ENCODE results near the gene AKAP4. TPM values are rescaled to one million over a fixed set of nuclear protein-coding genes. Genes with fewer than 3 reads are reported as not detected.

The AKAP4 gene
- total RNA-seq, 1 donor from 2014 or later: not detected

GRCh38 chrX:50198348-50198747, 2.5 kb downstream of the AKAP4 start:
- Histone ChIP-seq H3K9me3 (no peaks in the 10 kb centered on the region), H3K4me1 (no peaks in the 10 kb centered on the region), H3K27ac (no peak overlapping the region), H3K27me3 (ENCODE audit: low read depth) (no peaks in the 10 kb centered on the region), H3K4me3 (no peak overlapping the region), H3K36me3 (no peaks in the 10 kb centered on the region)
- intact Hi-C loops (cut with DNase I): no loop called here
- no peak for ATAC-seq
- TF ChIP-seq, protein P1, sequence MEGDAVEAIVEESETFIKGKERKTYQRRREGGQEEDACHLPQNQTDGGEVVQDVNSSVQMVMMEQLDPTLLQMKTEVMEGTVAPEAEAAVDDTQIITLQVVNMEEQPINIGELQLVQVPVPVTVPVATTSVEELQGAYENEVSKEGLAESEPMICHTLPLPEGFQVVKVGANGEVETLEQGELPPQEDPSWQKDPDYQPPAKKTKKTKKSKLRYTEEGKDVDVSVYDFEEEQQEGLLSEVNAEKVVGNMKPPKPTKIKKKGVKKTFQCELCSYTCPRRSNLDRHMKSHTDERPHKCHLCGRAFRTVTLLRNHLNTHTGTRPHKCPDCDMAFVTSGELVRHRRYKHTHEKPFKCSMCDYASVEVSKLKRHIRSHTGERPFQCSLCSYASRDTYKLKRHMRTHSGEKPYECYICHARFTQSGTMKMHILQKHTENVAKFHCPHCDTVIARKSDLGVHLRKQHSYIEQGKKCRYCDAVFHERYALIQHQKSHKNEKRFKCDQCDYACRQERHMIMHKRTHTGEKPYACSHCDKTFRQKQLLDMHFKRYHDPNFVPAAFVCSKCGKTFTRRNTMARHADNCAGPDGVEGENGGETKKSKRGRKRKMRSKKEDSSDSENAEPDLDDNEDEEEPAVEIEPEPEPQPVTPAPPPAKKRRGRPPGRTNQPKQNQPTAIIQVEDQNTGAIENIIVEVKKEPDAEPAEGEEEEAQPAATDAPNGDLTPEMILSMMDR (IDR thresholded peaks at IDR 0.05): no peak
- DNase-seq: no peak

DNA sequence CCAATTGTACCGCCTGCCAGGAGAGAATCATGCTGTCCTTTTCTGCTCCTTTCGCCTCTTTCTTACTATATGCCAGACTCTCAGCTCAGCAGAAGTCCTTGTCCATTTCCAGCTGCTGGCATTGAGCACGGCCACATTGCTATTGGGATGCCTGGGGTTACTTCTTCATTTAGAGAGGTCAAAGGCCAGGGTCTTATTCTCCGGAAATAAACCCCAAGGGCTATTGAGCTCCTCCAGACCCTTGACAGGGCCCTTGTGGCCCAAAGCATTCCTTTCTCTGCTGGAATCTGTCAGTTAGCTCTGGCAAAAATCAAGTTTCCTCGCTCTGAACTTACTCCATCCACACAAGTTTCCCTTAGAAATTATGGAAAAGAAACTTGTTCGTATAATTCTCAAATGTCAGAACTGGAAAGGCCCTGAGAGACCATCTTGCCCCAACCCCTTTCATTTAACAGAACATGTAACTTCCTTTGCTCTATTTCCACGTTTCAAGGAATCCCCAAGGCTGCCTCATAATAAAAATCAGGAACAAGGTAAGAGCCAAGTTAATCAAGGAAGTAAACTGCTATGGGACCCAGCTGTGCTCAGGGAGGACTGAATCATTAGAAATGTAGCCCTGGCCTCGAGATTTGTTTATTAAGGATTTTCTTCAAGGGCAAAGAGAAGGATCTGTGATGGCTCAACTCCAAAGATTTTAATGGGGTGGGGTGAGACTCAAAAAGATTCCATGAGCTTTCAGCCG, 11.8 kb downstream of the AKAP4 start:
- Histone ChIP-seq H3K36me3 (no peaks in the 10 kb centered on the region), H3K4me1 (no peaks in the 10 kb centered on the region), H3K27ac (no peak overlapping the region), H3K9me3 (no peaks in the 10 kb centered on the region), H3K27me3 (ENCODE audit: low read depth) (no peaks in the 10 kb centered on the region), H3K4me3 (no peak overlapping the region)
- DNase-seq (no peak), ATAC-seq (no peak)
- TF ChIP-seq, protein P1 (IDR thresholded peaks at IDR 0.05): no peak
- intact Hi-C loops (cut with DNase I): no loop called here

GRCh38 chrX:50183891-50184290, 16.9 kb downstream of the AKAP4 start:
- DNase-seq (no peak), ATAC-seq (no peak)
- no peak overlapping the region for H3K4me3 ChIP-seq
- intact Hi-C loops (cut with DNase I): no loop called here
- no peaks in the 10 kb centered on the region for H3K4me1 ChIP-seq
- no peak overlapping the region for H3K27ac ChIP-seq
- H3K27me3 ChIP-seq (ENCODE audit: low read depth): no peaks in the 10 kb centered on the region
- TF ChIP-seq, protein P1 (IDR thresholded peaks at IDR 0.05): no peak
- H3K36me3 ChIP-seq: no peaks in the 10 kb centered on the region
- H3K9me3 ChIP-seq: no peaks in the 10 kb centered on the region

- Histone ChIP-seq H3K36me3 (no peaks in the 10 kb centered on the region), H3K4me3 (no peak overlapping the region), H3K9me3 (no peaks in the 10 kb centered on the region), H3K27me3 (ENCODE audit: low read depth) (no peaks in the 10 kb centered on the region), H3K27ac (no peak overlapping the region), H3K4me1 (no peaks in the 10 kb centered on the region)
- intact Hi-C loops (cut with DNase I): no loop called here
- peak in 1 of 2 donors; percentile 45 for ATAC-seq
- TF ChIP-seq, protein P1 (IDR thresholded peaks at IDR 0.05): no peak
- DNase-seq: no peak
Observed at GRCh38 chrX:50180073-50180940, 20.5 kb downstream of the AKAP4 start.

- Histone ChIP-seq H3K9me3 (no peaks in the 10 kb centered on the region), H3K27me3 (ENCODE audit: low read depth) (no peaks in the 10 kb centered on the region), H3K36me3 (no peaks in the 10 kb centered on the region), H3K4me3 (no peak overlapping the region), H3K4me1 (no peaks in the 10 kb centered on the region), H3K27ac (no peak overlapping the region)
- no peak for DNase-seq
- ATAC-seq: no peak
- intact Hi-C loops (cut with DNase I): no loop called here
- TF ChIP-seq, protein P1 (IDR thresholded peaks at IDR 0.05): no peak
Observed at GRCh38 chrX:50169717-50170116, 31.1 kb downstream of the AKAP4 start.

All from lower lobe of right lung (tissue), 2 donors.